ENCODE results near the gene MMP23B. TPM values are rescaled to one million over a fixed set of nuclear protein-coding genes. Genes with fewer than 3 reads are reported as not detected.

MMP23B gene
- total RNA-seq, 6 experiments from 2014 or later: 0.75 to 4.0 (median 2.3) TPM

DNA sequence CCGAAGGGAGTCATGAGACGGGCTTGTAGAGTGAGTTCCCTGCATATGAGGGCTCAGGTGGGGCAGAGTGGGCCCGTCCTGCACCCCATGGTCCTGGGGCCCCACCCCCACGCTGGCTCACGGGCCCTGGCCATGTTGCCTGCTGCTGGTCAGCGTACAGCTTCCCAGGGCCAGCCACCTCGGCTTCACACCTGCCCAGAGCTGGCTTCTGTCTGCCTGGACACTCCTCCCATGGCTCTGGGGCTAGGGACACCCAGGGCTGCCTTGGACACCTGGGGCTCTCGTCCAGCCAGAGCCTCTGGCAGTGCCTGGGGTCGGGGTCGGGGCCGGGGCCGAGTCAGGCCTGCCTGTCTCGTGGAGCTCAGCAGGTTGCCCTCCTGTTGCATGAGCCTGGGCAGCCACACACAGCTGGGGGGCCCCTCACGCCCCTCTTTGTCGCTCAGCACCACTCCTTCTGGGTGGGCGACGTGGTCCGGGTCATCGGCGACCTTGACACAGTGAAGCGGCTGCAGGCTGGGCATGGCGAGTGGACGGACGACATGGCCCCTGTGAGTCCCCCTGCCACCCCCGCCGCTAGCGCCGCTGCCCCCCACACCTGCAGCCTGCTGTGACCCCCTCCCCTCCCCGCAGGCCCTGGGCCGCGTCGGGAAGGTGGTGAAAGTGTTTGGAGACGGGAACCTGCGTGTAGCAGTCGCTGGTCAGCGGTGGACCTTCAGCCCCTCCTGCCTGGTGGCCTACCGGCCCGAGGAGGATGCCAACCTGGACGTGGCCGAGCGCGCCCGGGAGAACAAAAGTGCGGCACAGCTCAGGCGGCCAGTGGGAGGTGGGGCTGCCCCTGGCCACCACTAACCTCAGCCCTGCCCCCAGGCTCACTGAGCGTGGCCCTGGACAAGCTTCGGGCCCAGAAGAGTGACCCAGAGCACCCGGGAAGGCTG is 5.5 kb upstream of the MMP23B start:
- Histone ChIP-seq H3K27me3 (no peaks in the 10 kb centered on the region), H3K9me3 (no peaks in the 10 kb centered on the region), H3K27ac (no peak overlapping the region), H3K36me3 (peaks cover 0 to 4% (median 2%) of the 10 kb centered on the region in 4 donors), H3K4me1 (no peaks in the 10 kb centered on the region), H3K4me3 (no peak overlapping the region)
- 80% methylated on average over 1 of the region's 48 CpGs for WGBS (ENCODE audit: insufficient coverage, low coverage, low lambda C conversion rate, missing lambda C conversion rate)
- peak; percentile 18 to 54 (median 46) for DNase-seq
- TF ChIP-seq, protein P1, sequence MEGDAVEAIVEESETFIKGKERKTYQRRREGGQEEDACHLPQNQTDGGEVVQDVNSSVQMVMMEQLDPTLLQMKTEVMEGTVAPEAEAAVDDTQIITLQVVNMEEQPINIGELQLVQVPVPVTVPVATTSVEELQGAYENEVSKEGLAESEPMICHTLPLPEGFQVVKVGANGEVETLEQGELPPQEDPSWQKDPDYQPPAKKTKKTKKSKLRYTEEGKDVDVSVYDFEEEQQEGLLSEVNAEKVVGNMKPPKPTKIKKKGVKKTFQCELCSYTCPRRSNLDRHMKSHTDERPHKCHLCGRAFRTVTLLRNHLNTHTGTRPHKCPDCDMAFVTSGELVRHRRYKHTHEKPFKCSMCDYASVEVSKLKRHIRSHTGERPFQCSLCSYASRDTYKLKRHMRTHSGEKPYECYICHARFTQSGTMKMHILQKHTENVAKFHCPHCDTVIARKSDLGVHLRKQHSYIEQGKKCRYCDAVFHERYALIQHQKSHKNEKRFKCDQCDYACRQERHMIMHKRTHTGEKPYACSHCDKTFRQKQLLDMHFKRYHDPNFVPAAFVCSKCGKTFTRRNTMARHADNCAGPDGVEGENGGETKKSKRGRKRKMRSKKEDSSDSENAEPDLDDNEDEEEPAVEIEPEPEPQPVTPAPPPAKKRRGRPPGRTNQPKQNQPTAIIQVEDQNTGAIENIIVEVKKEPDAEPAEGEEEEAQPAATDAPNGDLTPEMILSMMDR (IDR thresholded peaks at IDR 0.05): no peak
- no peak for TF ChIP-seq POLR2A (IDR thresholded peaks at IDR 0.05)
- no peak for ATAC-seq
- intact Hi-C loops (cut with DNase I): loop anchor here in 1 of 2 donors (10.0 kb wide), 1 partner anchor 48 kb away; no protein-coding TSS in a partner anchor

DNA sequence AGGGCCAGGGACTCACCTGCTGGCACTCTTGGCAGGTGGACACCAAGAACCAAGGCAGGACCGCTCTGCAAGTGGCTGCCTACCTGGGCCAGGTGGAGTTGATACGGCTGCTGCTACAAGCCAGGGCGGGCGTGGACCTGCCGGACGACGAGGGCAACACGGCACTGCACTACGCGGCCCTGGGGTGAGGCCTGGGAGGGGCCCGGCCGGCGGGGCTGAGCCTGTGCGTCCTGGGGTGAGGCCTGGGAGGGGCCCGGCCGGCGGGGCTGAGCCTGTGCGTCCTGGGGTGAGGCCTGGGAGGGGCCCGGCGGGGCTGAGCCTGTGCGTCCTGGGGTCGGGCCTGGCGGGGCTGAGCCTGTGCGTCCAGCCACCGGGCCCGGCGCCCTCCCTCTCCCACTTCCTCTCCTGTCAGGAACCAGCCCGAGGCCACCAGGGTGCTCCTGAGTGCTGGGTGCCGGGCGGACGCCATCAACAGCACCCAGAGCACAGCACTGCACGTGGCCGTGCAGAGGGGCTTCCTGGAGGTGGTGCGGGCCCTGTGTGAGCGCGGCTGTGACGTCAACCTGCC is 4.6 kb upstream of the MMP23B start:
- no peak overlapping the region for H3K4me3 ChIP-seq
- no peaks in the 10 kb centered on the region for H3K4me1 ChIP-seq
- WGBS (ENCODE audit: insufficient coverage, low coverage, low lambda C conversion rate, missing lambda C conversion rate): 55% methylated on average over 2 of the region's 37 CpGs
- intact Hi-C loops (cut with DNase I): loop anchor here in 1 of 2 donors (10.0 kb wide), 1 partner anchor 47 kb away; no protein-coding TSS in a partner anchor
- no peak for ATAC-seq
- TF ChIP-seq POLR2A (IDR thresholded peaks at IDR 0.05): no peak
- TF ChIP-seq, protein P1 (IDR thresholded peaks at IDR 0.05): no peak
- no peak overlapping the region for H3K27ac ChIP-seq
- H3K9me3 ChIP-seq: no peaks in the 10 kb centered on the region
- DNase-seq: peak in 2 of 3 donors; percentile 45 to 56
- H3K27me3 ChIP-seq: no peaks in the 10 kb centered on the region
- H3K36me3 ChIP-seq: peaks cover 0 to 4% (median 2%) of the 10 kb centered on the region in 4 donors

DNA sequence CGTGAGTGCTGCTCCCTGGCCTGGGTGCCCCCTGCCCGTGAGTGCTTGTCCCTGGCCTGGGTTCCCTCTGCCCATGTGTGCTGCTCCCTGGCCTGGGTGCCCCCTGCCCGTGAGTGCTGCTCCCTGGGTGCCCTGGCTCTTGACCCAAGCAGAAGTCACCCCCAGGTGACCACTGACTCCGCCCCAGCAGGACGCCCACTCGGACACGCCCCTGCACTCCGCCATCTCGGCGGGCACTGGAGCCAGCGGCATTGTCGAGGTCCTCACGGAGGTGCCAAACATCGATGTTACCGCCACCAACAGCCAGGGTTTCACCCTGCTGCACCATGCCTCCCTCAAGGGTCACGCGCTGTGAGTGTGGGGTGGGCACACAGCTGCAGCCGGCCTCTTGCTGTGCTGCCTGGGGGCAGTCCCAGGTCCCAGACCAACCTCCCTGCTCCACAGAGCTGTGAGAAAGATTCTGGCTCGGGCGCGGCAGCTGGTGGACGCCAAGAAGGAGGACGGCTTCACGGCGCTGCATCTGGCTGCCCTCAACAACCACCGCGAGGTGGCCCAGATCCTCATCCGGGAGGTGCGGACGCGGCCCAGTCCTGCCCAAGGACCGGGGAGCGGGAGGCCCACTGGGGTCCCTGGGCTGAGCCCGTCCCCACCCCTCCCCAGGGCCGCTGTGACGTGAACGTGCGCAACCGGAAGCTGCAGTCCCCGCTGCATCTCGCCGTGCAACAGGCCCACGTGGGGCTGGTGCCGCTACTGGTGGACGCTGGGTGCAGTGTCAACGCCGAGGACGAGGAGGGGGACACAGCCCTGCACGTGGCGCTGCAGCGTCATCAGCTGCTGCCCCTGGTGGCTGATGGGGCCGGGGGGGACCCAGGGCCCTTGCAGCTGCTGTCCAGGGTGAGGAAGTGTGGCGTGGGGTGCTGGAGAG is 3.9 kb upstream of the MMP23B start:
- Histone ChIP-seq H3K4me3 (no peak overlapping the region), H3K9me3 (no peaks in the 10 kb centered on the region), H3K27me3 (no peaks in the 10 kb centered on the region), H3K4me1 (no peaks in the 10 kb centered on the region), H3K27ac (no peak overlapping the region), H3K36me3 (peaks cover 0 to 4% (median 2%) of the 10 kb centered on the region in 4 donors)
- DNase-seq (peak in 2 of 3 donors; percentile 46 to 56), ATAC-seq (no peak)
- TF ChIP-seq, protein P1 (IDR thresholded peaks at IDR 0.05): no peak
- TF ChIP-seq POLR2A (IDR thresholded peaks at IDR 0.05): no peak
- WGBS (ENCODE audit: insufficient coverage, low coverage, low lambda C conversion rate, missing lambda C conversion rate): no CpG with 5 or more reads among the region's 53 CpGs
- intact Hi-C loops (cut with DNase I): loop anchor here in 1 of 2 donors (10.0 kb wide), 1 partner anchor 47 kb away; no protein-coding TSS in a partner anchor

All from right lobe of liver (tissue), 6 donors.